ENCODE results near the gene MRPL36.

MRPL36 gene

DNA sequence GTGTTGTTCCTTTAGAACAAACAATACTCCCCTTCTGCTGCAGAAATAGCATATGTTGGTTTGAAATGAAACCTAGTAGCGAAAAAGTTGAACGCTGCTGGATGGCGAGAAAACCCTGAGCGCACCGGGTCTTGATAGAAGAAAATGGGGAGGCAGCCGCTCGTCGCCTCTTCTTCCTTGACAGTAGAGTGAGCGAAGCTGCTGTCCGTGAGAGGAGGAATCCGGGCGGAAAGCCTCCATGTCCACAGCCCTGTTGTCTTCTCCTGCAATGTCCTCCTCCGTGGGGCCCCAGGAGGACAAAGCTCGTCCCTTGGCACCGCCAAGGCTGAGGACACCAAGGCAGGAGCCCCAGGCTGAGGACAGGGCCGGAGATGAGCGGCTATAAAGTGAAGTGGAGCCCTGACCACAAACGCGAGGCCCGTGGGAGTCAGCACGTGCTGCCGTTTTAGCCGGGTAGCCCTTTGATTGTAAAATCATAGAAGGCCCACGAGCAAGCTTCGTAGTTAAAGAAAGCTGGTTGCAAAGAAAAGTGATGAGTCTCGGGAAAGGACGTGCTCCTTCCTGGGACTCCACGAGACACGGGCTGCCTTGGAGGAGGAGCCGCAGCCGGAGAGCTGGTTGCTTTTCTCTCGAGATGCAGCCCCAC, 35.6 kb downstream of the MRPL36 start:
- no peak for TF ChIP-seq LEF1 (IDR thresholded peaks at IDR 0.05; ENCODE audit: borderline replicate concordance)
- no peak for TF ChIP-seq ZNF384 (IDR thresholded peaks at IDR 0.05)
- TF ChIP-seq SUZ12 (IDR thresholded peaks at IDR 0.05) = no peak
- TF ChIP-seq, protein P1, sequence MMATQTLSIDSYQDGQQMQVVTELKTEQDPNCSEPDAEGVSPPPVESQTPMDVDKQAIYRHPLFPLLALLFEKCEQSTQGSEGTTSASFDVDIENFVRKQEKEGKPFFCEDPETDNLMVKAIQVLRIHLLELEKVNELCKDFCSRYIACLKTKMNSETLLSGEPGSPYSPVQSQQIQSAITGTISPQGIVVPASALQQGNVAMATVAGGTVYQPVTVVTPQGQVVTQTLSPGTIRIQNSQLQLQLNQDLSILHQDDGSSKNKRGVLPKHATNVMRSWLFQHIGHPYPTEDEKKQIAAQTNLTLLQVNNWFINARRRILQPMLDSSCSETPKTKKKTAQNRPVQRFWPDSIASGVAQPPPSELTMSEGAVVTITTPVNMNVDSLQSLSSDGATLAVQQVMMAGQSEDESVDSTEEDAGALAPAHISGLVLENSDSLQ (IDR thresholded peaks at IDR 0.05) = no peak
- TF ChIP-seq TARDBP (IDR thresholded peaks at IDR 0.05) = no peak
- no peak for TF ChIP-seq FOXM1 (IDR thresholded peaks at IDR 0.05; ENCODE audit: borderline replicate concordance)
- TF ChIP-seq NFRKB (IDR thresholded peaks at IDR 0.05) = no peak
- no peak for TF ChIP-seq L3MBTL2 (conservative IDR thresholded peaks at IDR 0.05)
- no peak for TF ChIP-seq BHLHE40 (IDR thresholded peaks at IDR 0.05; ENCODE audit: borderline replicate concordance)
- TF ChIP-seq FOXK2 (IDR thresholded peaks at IDR 0.05) = no peak
- no peak for TF ChIP-seq HDGF (IDR thresholded peaks at IDR 0.05; ENCODE audit: borderline replicate concordance)
- TF ChIP-seq ELF4 (IDR thresholded peaks at IDR 0.05) = no peak
- no peak for TF ChIP-seq CTBP1 (IDR thresholded peaks at IDR 0.05; ENCODE audit: borderline replicate concordance)
- TF ChIP-seq FOXA1 (IDR thresholded peaks at IDR 0.05) = no peak
- no peak for TF ChIP-seq ARNT (IDR thresholded peaks at IDR 0.05)
- TF ChIP-seq SP1 (IDR thresholded peaks at IDR 0.05) = no peak
- DNase-seq (ENCODE audit: extremely low spot score) = no peak
- ChIA-PET CTCF (interaction anchor here (1.0 to 1.7 kb wide), 3 partner anchors 11 to 278 kb away, joined by 3 to 4 read pairs (median 3); no protein-coding TSS in a partner anchor), POLR2A (no interaction called here)

DNA sequence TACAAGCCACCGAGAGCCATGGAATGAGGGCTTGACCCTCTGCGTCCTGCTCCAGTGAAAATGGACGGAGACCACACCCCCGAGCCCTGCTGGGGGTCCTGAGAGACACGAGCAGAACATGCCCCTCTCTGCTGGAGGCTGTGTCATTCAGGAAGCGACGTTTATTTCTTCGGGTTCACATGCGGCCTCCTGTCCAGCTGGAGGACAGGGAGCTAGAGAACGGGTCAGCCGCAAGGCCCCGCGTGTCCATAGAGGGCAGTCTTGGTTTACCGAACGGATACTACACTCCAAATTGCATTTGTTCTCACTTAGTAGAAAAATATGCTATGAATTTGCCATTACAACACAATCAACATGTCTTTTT, 36.1 kb downstream of the MRPL36 start:
- peak; percentile 51 for DNase-seq (ENCODE audit: extremely low spot score)
- POLR2A ChIA-PET = no interaction called here
- TF ChIP-seq FOXM1 (IDR thresholded peaks at IDR 0.05; ENCODE audit: borderline replicate concordance) = no peak
- no peak for TF ChIP-seq ARNT (IDR thresholded peaks at IDR 0.05)
- no peak for TF ChIP-seq ELF4 (IDR thresholded peaks at IDR 0.05)
- TF ChIP-seq TARDBP (IDR thresholded peaks at IDR 0.05) = no peak
- TF ChIP-seq NFRKB (IDR thresholded peaks at IDR 0.05) = no peak
- no peak for TF ChIP-seq FOXA1 (IDR thresholded peaks at IDR 0.05)
- no peak for TF ChIP-seq SP1 (IDR thresholded peaks at IDR 0.05)
- no peak for TF ChIP-seq LEF1 (IDR thresholded peaks at IDR 0.05; ENCODE audit: borderline replicate concordance)
- no peak for TF ChIP-seq ZNF384 (IDR thresholded peaks at IDR 0.05)
- TF ChIP-seq CTBP1 (IDR thresholded peaks at IDR 0.05; ENCODE audit: borderline replicate concordance) = no peak
- no peak for TF ChIP-seq BHLHE40 (IDR thresholded peaks at IDR 0.05; ENCODE audit: borderline replicate concordance)
- no peak for TF ChIP-seq L3MBTL2 (conservative IDR thresholded peaks at IDR 0.05)
- TF ChIP-seq, protein P1 (IDR thresholded peaks at IDR 0.05) = no peak
- no peak for TF ChIP-seq FOXK2 (IDR thresholded peaks at IDR 0.05)
- TF ChIP-seq SUZ12 (IDR thresholded peaks at IDR 0.05) = no peak
- TF ChIP-seq HDGF (IDR thresholded peaks at IDR 0.05; ENCODE audit: borderline replicate concordance) = no peak
- CTCF ChIA-PET = interaction anchor here (0.6 to 1.7 kb wide), 5 partner anchors 10 to 278 kb away, joined by 3 to 4 read pairs (median 3); no protein-coding TSS in a partner anchor

- no peak for DNase-seq (ENCODE audit: extremely low spot score)
- no peak for TF ChIP-seq L3MBTL2 (conservative IDR thresholded peaks at IDR 0.05)
- no peak for TF ChIP-seq FOXA1 (IDR thresholded peaks at IDR 0.05)
- TF ChIP-seq SP1 (IDR thresholded peaks at IDR 0.05) = no peak
- TF ChIP-seq SUZ12 (IDR thresholded peaks at IDR 0.05) = no peak
- no peak for TF ChIP-seq TARDBP (IDR thresholded peaks at IDR 0.05)
- TF ChIP-seq LEF1 (IDR thresholded peaks at IDR 0.05; ENCODE audit: borderline replicate concordance) = no peak
- TF ChIP-seq CTBP1 (IDR thresholded peaks at IDR 0.05; ENCODE audit: borderline replicate concordance) = no peak
- TF ChIP-seq ARNT (IDR thresholded peaks at IDR 0.05) = no peak
- TF ChIP-seq BHLHE40 (IDR thresholded peaks at IDR 0.05; ENCODE audit: borderline replicate concordance) = no peak
- no peak for TF ChIP-seq ELF4 (IDR thresholded peaks at IDR 0.05)
- TF ChIP-seq FOXK2 (IDR thresholded peaks at IDR 0.05) = no peak
- no peak for TF ChIP-seq NFRKB (IDR thresholded peaks at IDR 0.05)
- no peak for TF ChIP-seq FOXM1 (IDR thresholded peaks at IDR 0.05; ENCODE audit: borderline replicate concordance)
- TF ChIP-seq, protein P1 (IDR thresholded peaks at IDR 0.05) = no peak
- ChIA-PET POLR2A (interaction anchor here (0.7 kb wide), 1 partner anchor 42 kb away, joined by 3 read pairs; no protein-coding TSS in a partner anchor), CTCF (interaction anchor here (0.6 to 1.7 kb wide), 5 partner anchors 10 to 279 kb away, joined by 3 to 4 read pairs (median 3); no protein-coding TSS in a partner anchor)
These were observed 36.6 kb downstream of the MRPL36 start for GRCh38 chr5:1762883-1763547.

- no peak for DNase-seq (ENCODE audit: extremely low spot score)
- no peak for TF ChIP-seq FOXK2 (IDR thresholded peaks at IDR 0.05)
- TF ChIP-seq FOXA1 (IDR thresholded peaks at IDR 0.05) = no peak
- TF ChIP-seq CTBP1 (IDR thresholded peaks at IDR 0.05; ENCODE audit: borderline replicate concordance) = no peak
- no peak for TF ChIP-seq NFRKB (IDR thresholded peaks at IDR 0.05)
- TF ChIP-seq TARDBP (IDR thresholded peaks at IDR 0.05) = no peak
- no peak for TF ChIP-seq ELF4 (IDR thresholded peaks at IDR 0.05)
- TF ChIP-seq SUZ12 (IDR thresholded peaks at IDR 0.05) = no peak
- TF ChIP-seq ZNF384 (IDR thresholded peaks at IDR 0.05) = no peak
- TF ChIP-seq, protein P1 (IDR thresholded peaks at IDR 0.05) = no peak
- TF ChIP-seq HDGF (IDR thresholded peaks at IDR 0.05; ENCODE audit: borderline replicate concordance) = no peak
- TF ChIP-seq SP1 (IDR thresholded peaks at IDR 0.05) = no peak
- no peak for TF ChIP-seq BHLHE40 (IDR thresholded peaks at IDR 0.05; ENCODE audit: borderline replicate concordance)
- TF ChIP-seq LEF1 (IDR thresholded peaks at IDR 0.05; ENCODE audit: borderline replicate concordance) = no peak
- TF ChIP-seq ARNT (IDR thresholded peaks at IDR 0.05) = no peak
- TF ChIP-seq L3MBTL2 (conservative IDR thresholded peaks at IDR 0.05) = no peak
- no peak for TF ChIP-seq FOXM1 (IDR thresholded peaks at IDR 0.05; ENCODE audit: borderline replicate concordance)
- ChIA-PET CTCF (interaction anchor here (1.0 to 1.7 kb wide), 2 partner anchors 9 to 279 kb away, joined by 3 to 4 read pairs; no protein-coding TSS in a partner anchor), POLR2A (interaction anchor here (0.7 kb wide), 1 partner anchor 43 kb away, joined by 3 read pairs; no protein-coding TSS in a partner anchor)
These were observed 37.3 kb downstream of the MRPL36 start for GRCh38 chr5:1762121-1762882.

Measured in HEK293T (cell line).